ENCODE results near the gene SRPK3. TPM values are rescaled to one million over a fixed set of nuclear protein-coding genes. Genes with fewer than 3 reads are reported as not detected.

SRPK3 gene
- polyA plus RNA-seq, 1 of the 3 experiments (the other 2 are of a cell fraction) = 0.74 TPM

DNA sequence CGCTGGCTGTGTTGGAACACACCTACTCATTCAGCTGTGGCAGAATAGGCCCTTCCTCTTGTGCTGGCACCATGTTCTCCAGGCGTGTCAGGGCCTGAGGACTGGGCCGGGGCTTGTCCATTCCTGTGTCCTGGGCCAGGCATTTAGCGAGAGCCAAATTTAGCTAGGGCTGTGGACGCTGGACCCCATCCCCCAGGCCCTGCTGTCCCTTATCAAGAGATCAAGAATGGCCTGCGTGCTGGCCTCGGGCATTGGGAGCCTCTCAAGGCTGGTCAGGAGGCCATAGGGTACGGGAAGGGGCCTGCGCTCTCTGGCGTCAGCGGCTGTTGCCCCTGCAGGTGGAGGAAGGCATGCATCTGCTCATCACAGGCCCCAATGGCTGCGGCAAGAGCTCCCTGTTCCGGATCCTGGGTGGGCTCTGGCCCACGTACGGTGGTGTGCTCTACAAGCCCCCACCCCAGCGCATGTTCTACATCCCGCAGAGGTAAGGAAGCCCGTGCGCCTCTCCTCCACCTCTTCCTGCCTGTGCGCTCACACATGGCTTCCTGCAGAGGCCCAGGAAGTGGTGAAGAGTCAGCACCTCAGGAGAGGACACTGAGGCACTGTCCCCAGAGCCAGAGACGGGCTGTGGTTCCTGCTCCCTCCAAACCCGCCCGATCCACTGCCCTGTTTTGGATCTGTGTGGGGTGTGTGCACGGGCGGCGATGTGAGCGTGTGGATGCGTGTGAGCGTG, 40.9 kb upstream of the SRPK3 start:
- Histone ChIP-seq H3K4me3 (ENCODE audit: low read depth in 2 of 2, low read length in 1 of 2) (no peak overlapping the region), H3K27ac (ENCODE audit: low read depth in 2 of 2, low read length in 1 of 2) (no peak overlapping the region), H3F3A (replicated peaks; ENCODE audit: insufficient read depth) (no peaks in the 10 kb centered on the region), H3K9me3 (no peaks in the 10 kb centered on the region), H3K36me3 (replicated peaks in 1 of 2; ENCODE audit: control insufficient read depth in 1 of 2, insufficient read depth in 2 of 2, low read length in 1 of 2) (peaks cover 0 to 4% of the 10 kb centered on the region in 2 experiments), H4K20me1 (ENCODE audit: insufficient read depth) (no peaks in the 10 kb centered on the region), H3K4me2 (no peak overlapping the region), H2AFZ (ENCODE audit: low read depth) (no peak overlapping the region), H3K27me3 (ENCODE audit: insufficient read depth) (no peaks in the 10 kb centered on the region; the same call in none of the 2 replicates), H3K9ac (no peak overlapping the region), H3K79me2 (ENCODE audit: insufficient read depth) (no peaks in the 10 kb centered on the region), H3K9me2 (no peaks in the 10 kb centered on the region), H3K4me1 (ENCODE audit: control insufficient read depth in 1 of 2, insufficient read depth in 2 of 2, low read depth in 1 of 2, low read length in 1 of 2) (peaks cover 0 to 7% of the 10 kb centered on the region in 2 experiments; a peak in 1 of 4 replicates)
- DNase-seq = no peak
- WGBS (ENCODE audit: low lambda C conversion rate) = 33% methylated on average over 3 of the region's 29 CpGs
- no peak for TF ChIP-seq TEAD4 (IDR thresholded peaks at IDR 0.05; ENCODE audit: borderline replicate concordance, insufficient read depth)
- no peak for TF ChIP-seq GABPA (IDR thresholded peaks at IDR 0.05; ENCODE audit: low read depth)
- no peak for TF ChIP-seq SIN3A (IDR thresholded peaks at IDR 0.05; ENCODE audit: borderline replicate concordance, low read depth, low read length)
- TF ChIP-seq FOXJ3 (CRISPR knock-in tag; IDR thresholded peaks at IDR 0.05) = no peak
- TF ChIP-seq FOXM1 (IDR thresholded peaks at IDR 0.05; ENCODE audit: low read depth) = no peak
- no peak for TF ChIP-seq MXI1 (IDR thresholded peaks at IDR 0.05; ENCODE audit: low read depth, low read length)
- TF ChIP-seq, protein P1, sequence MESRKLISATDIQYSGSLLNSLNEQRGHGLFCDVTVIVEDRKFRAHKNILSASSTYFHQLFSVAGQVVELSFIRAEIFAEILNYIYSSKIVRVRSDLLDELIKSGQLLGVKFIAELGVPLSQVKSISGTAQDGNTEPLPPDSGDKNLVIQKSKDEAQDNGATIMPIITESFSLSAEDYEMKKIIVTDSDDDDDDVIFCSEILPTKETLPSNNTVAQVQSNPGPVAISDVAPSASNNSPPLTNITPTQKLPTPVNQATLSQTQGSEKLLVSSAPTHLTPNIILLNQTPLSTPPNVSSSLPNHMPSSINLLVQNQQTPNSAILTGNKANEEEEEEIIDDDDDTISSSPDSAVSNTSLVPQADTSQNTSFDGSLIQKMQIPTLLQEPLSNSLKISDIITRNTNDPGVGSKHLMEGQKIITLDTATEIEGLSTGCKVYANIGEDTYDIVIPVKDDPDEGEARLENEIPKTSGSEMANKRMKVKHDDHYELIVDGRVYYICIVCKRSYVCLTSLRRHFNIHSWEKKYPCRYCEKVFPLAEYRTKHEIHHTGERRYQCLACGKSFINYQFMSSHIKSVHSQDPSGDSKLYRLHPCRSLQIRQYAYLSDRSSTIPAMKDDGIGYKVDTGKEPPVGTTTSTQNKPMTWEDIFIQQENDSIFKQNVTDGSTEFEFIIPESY (IDR thresholded peaks at IDR 0.05; ENCODE audit: borderline replicate concordance, low read depth) = no peak
- no peak for TF ChIP-seq GATA2 (CRISPR knock-in tag; IDR thresholded peaks at IDR 0.05)
- no peak for TF ChIP-seq CHD2 (IDR thresholded peaks at IDR 0.05; ENCODE audit: low read length, partially characterized antibody)
- no peak for TF ChIP-seq NRF1 (IDR thresholded peaks at IDR 0.05; ENCODE audit: low read depth, low read length)
- TF ChIP-seq POLR2AphosphoS5 (IDR thresholded peaks at IDR 0.05; ENCODE audit: low read depth, low read length) = no peak
- TF ChIP-seq TAF1 (IDR thresholded peaks at IDR 0.05; ENCODE audit: borderline replicate concordance, low read depth, low read length) = no peak
- CTCF ChIA-PET = no interaction called here
- POLR2A ChIA-PET = no interaction called here

GRCh38 chrX:153740631-153741222, 40.1 kb upstream of the SRPK3 start:
- H3K9me3 ChIP-seq = no peaks in the 10 kb centered on the region
- DNase-seq = no peak
- CTCF ChIA-PET = no interaction called here
- H3K9me2 ChIP-seq = no peaks in the 10 kb centered on the region
- H3K27ac ChIP-seq (ENCODE audit: low read depth in 2 of 2, low read length in 1 of 2) = no peak overlapping the region
- H3K27me3 ChIP-seq (ENCODE audit: insufficient read depth) = no peaks in the 10 kb centered on the region; the same call in none of the 2 replicates
- no peak overlapping the region for H3K4me2 ChIP-seq
- H3K4me1 ChIP-seq (ENCODE audit: control insufficient read depth in 1 of 2, insufficient read depth in 2 of 2, low read depth in 1 of 2, low read length in 1 of 2) = peaks cover 0 to 7% of the 10 kb centered on the region in 2 experiments; a peak in 1 of 4 replicates
- peaks cover 0 to 4% of the 10 kb centered on the region in 2 experiments for H3K36me3 ChIP-seq (replicated peaks in 1 of 2; ENCODE audit: control insufficient read depth in 1 of 2, insufficient read depth in 2 of 2, low read length in 1 of 2)
- no peak overlapping the region for H2AFZ ChIP-seq (ENCODE audit: low read depth)
- no peaks in the 10 kb centered on the region for H4K20me1 ChIP-seq (ENCODE audit: insufficient read depth)
- no peak overlapping the region for H3K9ac ChIP-seq
- H3K4me3 ChIP-seq (ENCODE audit: low read depth in 2 of 2, low read length in 1 of 2) = no peak overlapping the region
- no peaks in the 10 kb centered on the region for H3F3A ChIP-seq (replicated peaks; ENCODE audit: insufficient read depth)
- POLR2A ChIA-PET = no interaction called here
- 49% methylated on average over 5 of the region's 16 CpGs for WGBS (ENCODE audit: low lambda C conversion rate)
- no peaks in the 10 kb centered on the region for H3K79me2 ChIP-seq (ENCODE audit: insufficient read depth)
- TF ChIP-seq TEAD4 (IDR thresholded peaks at IDR 0.05; ENCODE audit: borderline replicate concordance, insufficient read depth) (no peak), RXRA (IDR thresholded peaks at IDR 0.05; ENCODE audit: borderline replicate concordance, low read depth) (no peak), IRF3 (IDR thresholded peaks at IDR 0.05; ENCODE audit: low read depth, low read length) (no peak), NRF1 (IDR thresholded peaks at IDR 0.05; ENCODE audit: low read depth, low read length) (no peak), TCF12 (IDR thresholded peaks at IDR 0.05) (no peak), EP300 (IDR thresholded peaks at IDR 0.05; ENCODE audit: borderline replicate concordance in 1 of 2, low read depth in 1 of 2, low read length in 1 of 2) (no peak)
- TF ChIP-seq, protein P2, sequence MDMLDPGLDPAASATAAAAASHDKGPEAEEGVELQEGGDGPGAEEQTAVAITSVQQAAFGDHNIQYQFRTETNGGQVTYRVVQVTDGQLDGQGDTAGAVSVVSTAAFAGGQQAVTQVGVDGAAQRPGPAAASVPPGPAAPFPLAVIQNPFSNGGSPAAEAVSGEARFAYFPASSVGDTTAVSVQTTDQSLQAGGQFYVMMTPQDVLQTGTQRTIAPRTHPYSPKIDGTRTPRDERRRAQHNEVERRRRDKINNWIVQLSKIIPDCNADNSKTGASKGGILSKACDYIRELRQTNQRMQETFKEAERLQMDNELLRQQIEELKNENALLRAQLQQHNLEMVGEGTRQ (IDR thresholded peaks at IDR 0.05; ENCODE audit: borderline replicate concordance, low read depth, low read length) = no peak
- TF ChIP-seq, protein P3, sequence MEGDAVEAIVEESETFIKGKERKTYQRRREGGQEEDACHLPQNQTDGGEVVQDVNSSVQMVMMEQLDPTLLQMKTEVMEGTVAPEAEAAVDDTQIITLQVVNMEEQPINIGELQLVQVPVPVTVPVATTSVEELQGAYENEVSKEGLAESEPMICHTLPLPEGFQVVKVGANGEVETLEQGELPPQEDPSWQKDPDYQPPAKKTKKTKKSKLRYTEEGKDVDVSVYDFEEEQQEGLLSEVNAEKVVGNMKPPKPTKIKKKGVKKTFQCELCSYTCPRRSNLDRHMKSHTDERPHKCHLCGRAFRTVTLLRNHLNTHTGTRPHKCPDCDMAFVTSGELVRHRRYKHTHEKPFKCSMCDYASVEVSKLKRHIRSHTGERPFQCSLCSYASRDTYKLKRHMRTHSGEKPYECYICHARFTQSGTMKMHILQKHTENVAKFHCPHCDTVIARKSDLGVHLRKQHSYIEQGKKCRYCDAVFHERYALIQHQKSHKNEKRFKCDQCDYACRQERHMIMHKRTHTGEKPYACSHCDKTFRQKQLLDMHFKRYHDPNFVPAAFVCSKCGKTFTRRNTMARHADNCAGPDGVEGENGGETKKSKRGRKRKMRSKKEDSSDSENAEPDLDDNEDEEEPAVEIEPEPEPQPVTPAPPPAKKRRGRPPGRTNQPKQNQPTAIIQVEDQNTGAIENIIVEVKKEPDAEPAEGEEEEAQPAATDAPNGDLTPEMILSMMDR (IDR thresholded peaks at IDR 0.05) = no peak
